ENCODE data around the gene MICU2.

The MICU2 gene

GRCh38 chr13:21613791-21614190, 9.8 kb upstream of the MICU2 start:
- TF ChIP-seq CTCF (conservative IDR thresholded peaks at IDR 0.05; ENCODE audit: low read depth, low read length) = no peak
- no peak for DNase-seq (ENCODE audit: low read depth)
- no peak overlapping the region for H3K4me3 ChIP-seq (ENCODE audit: low read length)

DNA sequence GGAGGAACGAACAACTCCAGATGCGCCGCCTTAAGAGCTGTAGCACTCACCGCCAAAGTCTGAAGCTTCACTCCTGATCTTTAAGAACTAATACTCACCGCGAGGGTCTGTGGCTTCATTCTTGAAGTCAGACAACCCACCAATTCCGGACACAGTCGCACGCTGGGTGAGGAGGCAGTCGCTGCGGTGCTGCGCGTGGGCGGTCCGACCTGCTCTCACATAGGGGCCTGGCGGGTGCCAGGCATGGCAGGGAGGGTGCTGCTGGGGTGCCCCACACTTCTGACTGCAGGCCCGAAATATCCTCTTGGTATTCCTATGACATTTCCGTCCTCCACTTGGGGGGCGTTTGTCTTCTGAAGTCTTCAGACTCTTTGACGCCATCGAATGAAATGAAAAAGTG, 7.4 kb upstream of the MICU2 start:
- DNase-seq (ENCODE audit: low read depth) = no peak
- TF ChIP-seq CTCF (conservative IDR thresholded peaks at IDR 0.05; ENCODE audit: low read depth, low read length) = no peak
- H3K4me3 ChIP-seq (ENCODE audit: low read length) = no peak overlapping the region

DNA sequence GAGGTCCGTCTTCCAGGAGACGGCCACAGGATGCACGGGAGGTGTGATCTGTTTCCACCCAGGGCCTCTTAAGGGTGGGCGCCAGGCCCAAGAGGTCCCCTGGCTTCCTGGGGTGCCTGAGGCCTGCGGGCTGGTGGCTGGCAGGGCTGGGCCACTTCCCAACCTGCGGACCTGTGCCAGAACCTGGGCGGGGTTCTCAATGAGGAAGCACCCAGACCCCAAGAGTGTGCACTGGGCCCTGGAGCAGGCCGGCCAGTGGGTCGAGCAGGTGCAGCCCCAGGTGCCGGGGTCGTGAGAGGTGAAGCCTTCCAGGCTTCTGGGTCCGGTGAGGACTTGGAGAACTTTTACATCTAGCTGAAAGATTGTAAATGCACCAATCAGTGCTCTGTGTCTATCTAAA, 6.7 kb upstream of the MICU2 start:
- no peak for DNase-seq (ENCODE audit: low read depth)
- no peak overlapping the region for H3K4me3 ChIP-seq (ENCODE audit: low read length)
- TF ChIP-seq CTCF (conservative IDR thresholded peaks at IDR 0.05; ENCODE audit: low read depth, low read length) = no peak

- DNase-seq (ENCODE audit: low read depth) = no peak
- H3K4me3 ChIP-seq (ENCODE audit: low read length) = no peak overlapping the region
- no peak for TF ChIP-seq CTCF (conservative IDR thresholded peaks at IDR 0.05; ENCODE audit: low read depth, low read length)
Observed at GRCh38 chr13:21608961-21609360, 5.0 kb upstream of the MICU2 start.

GRCh38 chr13:21606796-21607195, 2.8 kb upstream of the MICU2 start:
- no peak for TF ChIP-seq CTCF (conservative IDR thresholded peaks at IDR 0.05; ENCODE audit: low read depth, low read length)
- DNase-seq (ENCODE audit: low read depth) = no peak
- no peak overlapping the region for H3K4me3 ChIP-seq (ENCODE audit: low read length)

DNA sequence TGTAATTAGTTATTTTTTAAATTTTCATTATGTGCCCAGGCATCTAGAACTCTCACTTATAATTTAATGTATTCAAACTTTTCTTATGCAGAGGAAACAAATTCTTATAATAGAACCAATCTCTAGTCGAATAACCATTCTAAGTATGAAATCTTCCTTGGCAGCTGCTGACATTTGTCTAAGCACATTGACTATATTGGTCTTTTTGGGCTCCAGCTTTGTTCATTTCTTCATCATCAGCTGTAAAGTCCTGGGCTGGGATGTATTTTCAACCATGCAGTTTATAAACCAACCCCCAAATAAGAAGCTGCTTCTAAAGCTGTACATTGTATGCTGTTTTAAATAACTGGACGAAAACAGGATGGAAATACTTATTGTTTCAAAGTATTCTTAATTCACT, 2.3 kb upstream of the MICU2 start:
- H3K4me3 ChIP-seq (ENCODE audit: low read length) = no peak overlapping the region
- TF ChIP-seq CTCF (conservative IDR thresholded peaks at IDR 0.05; ENCODE audit: low read depth, low read length) = no peak
- no peak for DNase-seq (ENCODE audit: low read depth)

- no peak for DNase-seq (ENCODE audit: low read depth)
- no peak for TF ChIP-seq CTCF (conservative IDR thresholded peaks at IDR 0.05; ENCODE audit: low read depth, low read length)
- H3K4me3 ChIP-seq (ENCODE audit: low read length) = no peak overlapping the region
Observed at GRCh38 chr13:21596722-21597121, 7.2 kb downstream of the MICU2 start.
